ENCODE data around the gene BFSP2. TPM values are rescaled to one million over a fixed set of nuclear protein-coding genes. Genes with fewer than 3 reads are reported as not detected.

Gene BFSP2
- total and polyA plus RNA-seq, 2 of the 4 experiments (the other 2 are of a cell fraction): not detected

DNA sequence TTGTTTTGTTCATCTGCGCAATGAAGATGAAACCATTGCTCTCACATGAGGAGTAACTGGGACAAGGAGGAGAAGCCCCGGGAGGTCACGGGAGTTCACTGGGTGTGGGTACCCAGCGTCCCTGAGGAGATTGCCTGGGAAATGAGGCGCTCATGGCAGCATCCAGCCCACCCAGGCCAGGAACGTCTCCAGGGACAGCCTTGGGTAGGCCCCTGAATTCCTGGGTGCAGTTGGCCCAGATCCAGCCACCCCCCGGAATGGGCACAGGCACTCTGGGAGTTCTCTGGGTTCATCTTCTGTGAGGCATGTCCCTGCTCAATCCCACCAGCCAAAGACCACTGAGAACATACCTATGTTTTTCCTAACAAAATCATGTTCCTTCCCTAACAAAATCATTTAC, 18.5 kb downstream of the BFSP2 start:
- Histone ChIP-seq H2AK5ac (ENCODE audit: low read depth, low read length) (no peak overlapping the region), H3K4ac (ENCODE audit: low read depth, low read length) (no peak overlapping the region), H3K23ac (ENCODE audit: low read depth, low read length) (no peak overlapping the region), H3K9me1 (ENCODE audit: insufficient read depth, low read length) (no peaks in the 10 kb centered on the region), H3K56ac (ENCODE audit: extremely low read depth, insufficient read depth, low read length) (no peak overlapping the region), H3K18ac (ENCODE audit: low read depth, low read length) (no peak overlapping the region), H2BK20ac (ENCODE audit: low read depth, low read length) (no peak overlapping the region), H3K27ac (ENCODE audit: insufficient read depth, low read length) (no peak overlapping the region), H2AK9ac (replicated peaks; ENCODE audit: low read depth, low read length, poor library complexity) (peak overlapping the region; percentile 65), H3K9ac (ENCODE audit: low read depth, low read length) (no peak overlapping the region), H4K8ac (ENCODE audit: low read depth in 2 of 2, low read length in 2 of 2) (no peak overlapping the region), H3K4me3 (ENCODE audit: insufficient read depth, low read depth, low read length) (no peak overlapping the region), H3K4me2 (ENCODE audit: low read depth, low read length) (no peak overlapping the region), H2BK120ac (ENCODE audit: low read depth, low read length) (no peak overlapping the region), H2AFZ (replicated peaks; ENCODE audit: low read length, poor library complexity) (no peak overlapping the region), H3K4me1 (ENCODE audit: control insufficient read depth, insufficient read depth, low read length) (peaks cover under 1% of the 10 kb centered on the region; the same call in 1 of the 2 replicates), H3K9me3 (ENCODE audit: control insufficient read depth, insufficient read depth, low read length) (no peaks in the 10 kb centered on the region), H2BK15ac (ENCODE audit: low read depth, low read length) (no peak overlapping the region), H2BK5ac (ENCODE audit: low read depth, low read length, poor library complexity, severe bottlenecking) (no peak overlapping the region), H4K5ac (ENCODE audit: low read depth, low read length) (no peak overlapping the region), H3K27me3 (ENCODE audit: control insufficient read depth, insufficient read depth, low read length) (0 out of 2 replicates have a peak, but pooled peaks cover 2% of the 10 kb centered on the region), H3K36me3 (ENCODE audit: control insufficient read depth, insufficient read depth, low read length) (no peaks in the 10 kb centered on the region), H3K79me1 (ENCODE audit: low read depth in 1 of 2, low read length in 2 of 2) (no peaks in the 10 kb centered on the region), H4K91ac (ENCODE audit: insufficient read depth, low read depth, low read length) (no peak overlapping the region), H4K20me1 (ENCODE audit: insufficient read depth, low read length) (no peaks in the 10 kb centered on the region), H3K14ac (replicated peaks; ENCODE audit: low read depth, low read length) (no peak overlapping the region)
- no TSS peak for BruUV-seq (replicated peaks)
- DNase-seq: no peak
- dilution Hi-C loops (cut with HindIII; ENCODE audit: low sequenced_read_pairs, unreplicated experiment) (no loop called here), intact Hi-C loops (cut with micrococcal nuclease) (no loop called here), in situ Hi-C loops (cut with MboI; ENCODE audit: low sequenced_read_pairs) (no loop called here)
- WGBS, 2 experiments (ENCODE audit: extremely low coverage in 2 of 2, insufficient read length in 1 of 2): 71% methylated on average over 2 of the region's 7 CpGs; no CpG with 5 or more reads in 1 of the 2 experiments
- ChIA-PET POLR2A (ENCODE audit: unreplicated experiment) (no interaction called here), CTCF (no interaction called here)
- no peak for ATAC-seq (ENCODE audit: low read depth)
- TF ChIP-seq MAZ (IDR thresholded peaks at IDR 0.05; ENCODE audit: borderline replicate concordance, low read depth, low read length) (no peak), RCOR1 (IDR thresholded peaks at IDR 0.05; ENCODE audit: insufficient replicate concordance, low read length) (no peak), SMC3 (IDR thresholded peaks at IDR 0.05; ENCODE audit: low read depth, low read length) (no peak), RAD21 (IDR thresholded peaks at IDR 0.05; ENCODE audit: low read length) (no peak), RFX5 (IDR thresholded peaks at IDR 0.05; ENCODE audit: low read depth, low read length) (no peak), MAFK (IDR thresholded peaks at IDR 0.05; ENCODE audit: low read depth, low read length) (no peak), CTCF (conservative IDR thresholded peaks at IDR 0.05; ENCODE audit: low read depth, low read length) (no peak), NFE2L2 (IDR thresholded peaks at IDR 0.05; ENCODE audit: low read depth, low read length) (no peak), POLR2A (IDR thresholded peaks at IDR 0.05; ENCODE audit: low read depth, low read length) (no peak), CEBPB (IDR thresholded peaks at IDR 0.05; ENCODE audit: low read depth, low read length) (no peak), CHD1 (IDR thresholded peaks at IDR 0.05; ENCODE audit: low read depth, low read length) (no peak), BHLHE40 (IDR thresholded peaks at IDR 0.05; ENCODE audit: low read depth, low read length) (no peak), FOS (IDR thresholded peaks at IDR 0.05; ENCODE audit: low read depth, low read length) (no peak), MXI1 (IDR thresholded peaks at IDR 0.05; ENCODE audit: borderline replicate concordance, low read depth, low read length) (no peak)
- TF ChIP-seq, protein P1, sequence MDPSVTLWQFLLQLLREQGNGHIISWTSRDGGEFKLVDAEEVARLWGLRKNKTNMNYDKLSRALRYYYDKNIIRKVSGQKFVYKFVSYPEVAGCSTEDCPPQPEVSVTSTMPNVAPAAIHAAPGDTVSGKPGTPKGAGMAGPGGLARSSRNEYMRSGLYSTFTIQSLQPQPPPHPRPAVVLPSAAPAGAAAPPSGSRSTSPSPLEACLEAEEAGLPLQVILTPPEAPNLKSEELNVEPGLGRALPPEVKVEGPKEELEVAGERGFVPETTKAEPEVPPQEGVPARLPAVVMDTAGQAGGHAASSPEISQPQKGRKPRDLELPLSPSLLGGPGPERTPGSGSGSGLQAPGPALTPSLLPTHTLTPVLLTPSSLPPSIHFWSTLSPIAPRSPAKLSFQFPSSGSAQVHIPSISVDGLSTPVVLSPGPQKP (IDR thresholded peaks at IDR 0.05; ENCODE audit: borderline replicate concordance, low read depth, low read length): no peak
- TF ChIP-seq, protein P2, sequence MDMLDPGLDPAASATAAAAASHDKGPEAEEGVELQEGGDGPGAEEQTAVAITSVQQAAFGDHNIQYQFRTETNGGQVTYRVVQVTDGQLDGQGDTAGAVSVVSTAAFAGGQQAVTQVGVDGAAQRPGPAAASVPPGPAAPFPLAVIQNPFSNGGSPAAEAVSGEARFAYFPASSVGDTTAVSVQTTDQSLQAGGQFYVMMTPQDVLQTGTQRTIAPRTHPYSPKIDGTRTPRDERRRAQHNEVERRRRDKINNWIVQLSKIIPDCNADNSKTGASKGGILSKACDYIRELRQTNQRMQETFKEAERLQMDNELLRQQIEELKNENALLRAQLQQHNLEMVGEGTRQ (IDR thresholded peaks at IDR 0.05; ENCODE audit: low read depth, low read length): no peak
